Activated CD4-positive, alpha-beta memory T cell treated with anti-CD3 and anti-CD28 coated beads for 36 hours (primary cell): ENCODE results near the gene TPH1. TPM values are rescaled to one million over a fixed set of nuclear protein-coding genes. Genes with fewer than 3 reads are reported as not detected.

Source experiments
- CTCF ChIA-PET: fragments of 350-600 bp; sonication (Branson Sonifier 250); formaldehyde crosslinking; loops from one replicate; lab custom pipeline; 2021; ENCODE audit warnings: antibody characterized with exemption, inconsistent platforms; lab: Charles Lee
- POLR2A ChIA-PET: fragments of 350-600 bp; sonication (Branson Sonifier 250); formaldehyde crosslinking; loops from one replicate; lab custom pipeline; 2021; ENCODE audit warnings: antibody characterized with exemption; lab: Charles Lee
- DNase-seq: peaks from one replicate; pipeline ENCODE4 v3.0.0-alpha.2; 2020
- H3K27ac Mint-ChIP-seq: one replicate; pipeline ENCODE4 v1.8.0; 2021; ENCODE audit warnings: mixed read lengths
- H3K27me3 Mint-ChIP-seq: one replicate; pipeline ENCODE4 v1.8.0; 2021; ENCODE audit warnings: mixed read lengths
- H3K36me3 Mint-ChIP-seq: one replicate; pipeline ENCODE4 v1.8.0; 2021; ENCODE audit warnings: mixed read lengths
- H3K4me1 Mint-ChIP-seq: one replicate; pipeline ENCODE4 v1.8.0; 2021; ENCODE audit warnings: low read depth, mixed read lengths
- H3K4me3 Mint-ChIP-seq: one replicate; pipeline ENCODE4 v1.8.0; 2021; ENCODE audit warnings: mild to moderate bottlenecking, mixed read lengths
- H3K9me3 Mint-ChIP-seq: one replicate; pipeline ENCODE4 v1.8.0; 2021; ENCODE audit warnings: mixed read lengths
- intact Hi-C: fragments of 100-400 bp; cut with micrococcal nuclease; formaldehyde crosslinking; loops from one replicate; pipeline ENCODE4 v1.15.1; 2023
- total RNA-seq, 2 experiments: library from RNA; stranded (reverse); gene quantifications; one replicate each; pipeline ENCODE4 v1.2.3, GENCODE V29; 2021

The TPH1 gene
- under 1 TPM; 0.05 to 0.14 TPM for total RNA-seq

- Mint-ChIP-seq H3K9me3 (peaks cover 2% of the 10 kb centered on the region), H3K4me1 (no peaks in the 10 kb centered on the region), H3K4me3 (no peak within 1 kb of the TSS), H3K36me3 (peaks cover 4% of the 10 kb centered on the region), H3K27ac (no peak within 1 kb of the TSS), H3K27me3 (peaks cover 42% of the 10 kb centered on the region)
- POLR2A ChIA-PET, result no interaction called here
- no peak for DNase-seq
- intact Hi-C loops, result no loop called here
- CTCF ChIA-PET, result no interaction called here
These were observed at the start of gene TPH1 for GRCh38 chr11:18046116-18046777. Gene TPH1 (minus strand): TSS chr11:18046269. CDS start chr11:18040762, 5,507 bp downstream.

GRCh38 chr11:18093959-18094358 is 47.9 kb upstream of the TPH1 start:
- POLR2A ChIA-PET, result no interaction called here
- H3K4me1 Mint-ChIP-seq, result peaks cover 8% of the 10 kb centered on the region
- peaks cover 36% of the 10 kb centered on the region for H3K36me3 Mint-ChIP-seq
- no peak overlapping the region for H3K4me3 Mint-ChIP-seq
- peak overlapping the region; percentile 20 for H3K27ac Mint-ChIP-seq
- intact Hi-C loops, result no loop called here
- no peak for DNase-seq
- CTCF ChIA-PET, result interaction anchor here (1.0 to 1.2 kb wide), 2 partner anchors 12 to 21 kb away, joined by 5 to 8 read pairs; partner anchors contain the start of gene SAAL1
- H3K9me3 Mint-ChIP-seq, result no peaks in the 10 kb centered on the region
- H3K27me3 Mint-ChIP-seq, result no peaks in the 10 kb centered on the region

- ChIA-PET POLR2A (no interaction called here), CTCF (interaction anchor here (1.0 to 3.0 kb wide), 2 partner anchors 14 to 112 kb away, joined by 3 to 9 read pairs; partner anchors contain the start of gene SAAL1)
- DNase-seq, result no peak
- Mint-ChIP-seq H3K27ac (no peak overlapping the region), H3K4me3 (no peak overlapping the region), H3K9me3 (no peaks in the 10 kb centered on the region), H3K4me1 (peaks cover 8% of the 10 kb centered on the region), H3K27me3 (no peaks in the 10 kb centered on the region), H3K36me3 (peaks cover 44% of the 10 kb centered on the region)
- intact Hi-C loops, result no loop called here
These were observed 45.7 kb upstream of the TPH1 start for GRCh38 chr11:18091731-18092130.

DNA sequence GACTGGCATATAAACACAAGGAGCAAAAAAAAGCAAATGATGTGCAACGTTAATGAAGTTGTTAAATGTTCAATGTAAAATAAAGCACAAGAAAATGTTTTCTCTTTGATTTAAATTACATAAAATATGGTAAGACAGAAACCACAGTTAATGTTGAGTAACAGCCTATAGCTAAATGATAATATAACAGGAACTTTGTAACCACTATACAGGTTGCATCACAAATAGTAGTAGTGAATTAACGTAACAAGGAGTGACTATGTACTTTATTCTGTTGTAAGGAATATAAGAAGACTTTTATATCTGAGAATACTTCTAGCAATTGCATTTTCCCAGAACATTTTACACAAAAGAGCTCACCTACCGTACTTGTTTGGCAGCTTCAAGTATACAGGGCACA is 42.9 kb upstream of the TPH1 start:
- H3K4me3 Mint-ChIP-seq, result no peak overlapping the region
- peaks cover 40% of the 10 kb centered on the region for H3K36me3 Mint-ChIP-seq
- no peak overlapping the region for H3K27ac Mint-ChIP-seq
- POLR2A ChIA-PET, result no interaction called here
- intact Hi-C loops, result no loop called here
- H3K9me3 Mint-ChIP-seq, result no peaks in the 10 kb centered on the region
- CTCF ChIA-PET, result interaction anchor here (1.0 to 3.0 kb wide), 3 partner anchors 17 to 98 kb away, joined by 3 to 9 read pairs (median 5); partner anchors contain the start of gene SAAL1
- peaks cover 8% of the 10 kb centered on the region for H3K4me1 Mint-ChIP-seq
- DNase-seq, result no peak
- no peaks in the 10 kb centered on the region for H3K27me3 Mint-ChIP-seq

DNA sequence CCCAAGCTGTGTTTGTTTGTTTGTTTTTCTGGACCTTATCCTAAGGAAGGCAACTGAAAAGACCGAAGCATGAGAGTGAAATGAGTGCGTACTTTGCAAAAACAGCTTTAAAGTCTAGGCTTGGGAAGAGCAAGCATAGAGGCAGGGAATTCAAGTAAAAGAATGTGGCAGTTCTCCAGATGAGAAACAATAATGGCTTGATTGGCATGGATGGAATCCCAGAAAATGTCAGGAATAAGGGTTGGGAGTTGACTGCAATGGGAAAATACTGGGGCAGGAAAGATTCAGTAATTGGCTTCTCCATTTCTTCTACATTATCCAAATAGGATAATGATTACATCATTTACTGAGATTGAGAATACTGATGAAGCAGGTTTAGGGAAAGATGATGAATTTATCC is 42.3 kb upstream of the TPH1 start:
- POLR2A ChIA-PET, result no interaction called here
- no peak for DNase-seq
- Mint-ChIP-seq H3K27me3 (no peaks in the 10 kb centered on the region), H3K4me3 (no peak overlapping the region), H3K9me3 (no peaks in the 10 kb centered on the region), H3K36me3 (peaks cover 37% of the 10 kb centered on the region), H3K4me1 (peaks cover 5% of the 10 kb centered on the region), H3K27ac (no peak overlapping the region)
- intact Hi-C loops, result no loop called here
- CTCF ChIA-PET, result no interaction called here

- intact Hi-C loops, result no loop called here
- Mint-ChIP-seq H3K4me1 (no peaks in the 10 kb centered on the region), H3K36me3 (peaks cover 29% of the 10 kb centered on the region), H3K27me3 (no peaks in the 10 kb centered on the region), H3K9me3 (no peaks in the 10 kb centered on the region), H3K27ac (no peak overlapping the region), H3K4me3 (no peak overlapping the region)
- CTCF ChIA-PET, result interaction anchor here (1.2 kb wide), 1 partner anchor 25 kb away, joined by 5 read pairs; the partner anchor contains the start of gene SAAL1
- POLR2A ChIA-PET, result no interaction called here
- DNase-seq, result no peak
These were observed 35.5 kb upstream of the TPH1 start for GRCh38 chr11:18081551-18081950.

GRCh38 chr11:18080451-18080850 is 34.4 kb upstream of the TPH1 start:
- no peaks in the 10 kb centered on the region for H3K27me3 Mint-ChIP-seq
- H3K9me3 Mint-ChIP-seq, result no peaks in the 10 kb centered on the region
- POLR2A ChIA-PET, result no interaction called here
- peaks cover 27% of the 10 kb centered on the region for H3K36me3 Mint-ChIP-seq
- DNase-seq, result no peak
- no peak overlapping the region for H3K4me3 Mint-ChIP-seq
- CTCF ChIA-PET, result interaction anchor here (1.2 kb wide), 1 partner anchor 26 kb away, joined by 5 read pairs; the partner anchor contains the start of gene SAAL1
- no peak overlapping the region for H3K27ac Mint-ChIP-seq
- H3K4me1 Mint-ChIP-seq, result no peaks in the 10 kb centered on the region
- intact Hi-C loops, result no loop called here

- Mint-ChIP-seq H3K9me3 (no peaks in the 10 kb centered on the region), H3K36me3 (peaks cover 23% of the 10 kb centered on the region), H3K27me3 (no peaks in the 10 kb centered on the region), H3K4me1 (no peaks in the 10 kb centered on the region), H3K4me3 (no peak overlapping the region), H3K27ac (no peak overlapping the region)
- no peak for DNase-seq
- POLR2A ChIA-PET, result no interaction called here
- CTCF ChIA-PET, result no interaction called here
- intact Hi-C loops, result no loop called here
These were observed 32.8 kb upstream of the TPH1 start for GRCh38 chr11:18078909-18079308.

GRCh38 chr11:18075444-18075843 is 29.4 kb upstream of the TPH1 start:
- Mint-ChIP-seq H3K36me3 (peaks cover 8% of the 10 kb centered on the region), H3K27me3 (no peaks in the 10 kb centered on the region), H3K4me1 (no peaks in the 10 kb centered on the region), H3K27ac (no peak overlapping the region), H3K9me3 (no peaks in the 10 kb centered on the region), H3K4me3 (no peak overlapping the region)
- CTCF ChIA-PET, result no interaction called here
- POLR2A ChIA-PET, result no interaction called here
- no peak for DNase-seq
- intact Hi-C loops, result no loop called here

DNA sequence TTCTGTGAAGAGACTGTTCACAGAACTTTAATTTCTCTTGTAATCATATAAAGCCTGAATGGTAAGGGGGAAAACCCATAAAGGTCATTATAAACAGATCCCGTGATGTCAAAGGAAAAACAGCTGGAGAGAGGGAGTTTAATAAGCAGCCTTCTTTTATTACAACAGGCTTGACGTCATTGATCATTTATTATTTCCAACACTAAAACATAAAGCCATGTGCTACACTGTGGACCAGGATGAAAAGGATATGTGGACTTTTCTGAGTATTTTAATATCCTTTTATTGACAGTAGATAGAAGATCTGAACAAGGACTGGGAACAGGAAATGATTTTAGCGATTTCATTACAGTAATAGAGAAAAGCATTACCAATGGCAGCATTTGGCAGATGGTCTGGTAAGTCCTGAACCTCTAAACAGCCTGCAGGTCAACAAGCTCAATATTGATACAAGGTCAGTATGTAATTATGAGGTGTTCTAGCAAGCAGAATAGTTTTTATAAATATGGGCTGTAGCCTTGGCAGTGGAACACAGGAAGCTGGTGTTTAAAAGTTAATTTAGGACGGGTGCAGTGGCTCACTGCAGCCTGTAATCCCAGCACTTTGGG is 25.1 kb upstream of the TPH1 start:
- Mint-ChIP-seq H3K4me1 (no peaks in the 10 kb centered on the region), H3K4me3 (no peak overlapping the region), H3K36me3 (peaks cover 3% of the 10 kb centered on the region), H3K27ac (no peak overlapping the region), H3K9me3 (no peaks in the 10 kb centered on the region), H3K27me3 (no peaks in the 10 kb centered on the region)
- intact Hi-C loops, result no loop called here
- DNase-seq, result no peak
- ChIA-PET POLR2A (no interaction called here), CTCF (interaction anchor here (1.1 kb wide), 1 partner anchor 44 kb away, joined by 3 read pairs; no protein-coding TSS in a partner anchor)

- no peak for DNase-seq
- Mint-ChIP-seq H3K4me3 (no peak overlapping the region), H3K36me3 (peaks cover 3% of the 10 kb centered on the region), H3K27ac (no peak overlapping the region), H3K4me1 (no peaks in the 10 kb centered on the region), H3K9me3 (no peaks in the 10 kb centered on the region), H3K27me3 (no peaks in the 10 kb centered on the region)
- CTCF ChIA-PET, result no interaction called here
- POLR2A ChIA-PET, result no interaction called here
- intact Hi-C loops, result no loop called here
These were observed 21.3 kb upstream of the TPH1 start for GRCh38 chr11:18067372-18067771.

- H3K27me3 Mint-ChIP-seq, result no peaks in the 10 kb centered on the region
- POLR2A ChIA-PET, result no interaction called here
- H3K27ac Mint-ChIP-seq, result no peak overlapping the region
These were observed 20.6 kb upstream of the TPH1 start for GRCh38 chr11:18066626-18067025.

More at GRCh38 chr11:18066626-18067025, 20.6 kb upstream of the TPH1 start:
- no peak for DNase-seq
- Mint-ChIP-seq H3K36me3 (peaks cover 3% of the 10 kb centered on the region), H3K9me3 (no peaks in the 10 kb centered on the region), H3K4me3 (no peak overlapping the region), H3K4me1 (no peaks in the 10 kb centered on the region)
- CTCF ChIA-PET, result no interaction called here
- intact Hi-C loops, result no loop called here
